ENCODE data around the gene ZNF429.
"Not testable (repeated sequence)": the region's sequence is repeated elsewhere in the genome, so short reads cannot be mapped to it uniquely, and the experiment has no call there.

The ZNF429 gene

DNA sequence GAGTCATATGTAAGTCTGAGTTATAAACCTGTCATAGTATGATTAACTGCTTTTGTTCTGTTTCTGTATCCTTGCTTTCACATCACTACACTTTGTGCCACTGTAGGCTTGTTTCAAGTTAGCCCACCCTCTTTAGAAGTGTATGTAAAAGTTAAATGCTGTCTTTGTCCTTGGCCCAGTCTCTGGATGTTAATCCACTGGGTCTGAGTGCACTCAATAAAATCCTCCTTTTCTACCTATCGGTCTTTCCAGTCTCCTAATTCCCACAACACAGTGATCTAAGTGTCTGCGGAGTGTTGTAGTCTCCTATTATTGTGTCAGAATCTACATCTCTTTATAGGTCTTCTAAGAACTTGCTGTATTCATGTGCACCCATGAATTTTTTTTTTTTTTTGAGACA, 14.1 kb downstream of the ZNF429 start:
- DNase-seq, result no peak

DNA sequence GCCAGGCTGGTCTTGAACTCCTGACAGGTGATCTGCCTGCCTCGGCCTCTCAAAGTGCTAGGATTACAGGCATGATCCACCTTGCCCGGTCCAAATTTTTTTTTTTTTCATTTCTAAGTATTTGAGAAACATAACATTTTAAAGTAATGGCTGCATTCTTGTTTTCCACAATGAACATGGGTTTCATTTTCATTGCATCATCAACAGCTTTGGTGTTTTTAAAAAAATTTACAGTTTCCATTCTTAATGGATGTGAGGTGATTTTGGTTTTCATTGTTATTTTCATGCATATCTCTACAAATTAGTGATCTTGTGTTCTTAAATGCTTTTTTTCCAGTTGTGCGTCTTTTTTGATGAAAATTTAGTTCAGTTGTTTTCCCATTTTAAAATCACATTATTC, 27.5 kb downstream of the ZNF429 start:
- DNase-seq, result no peak

DNA sequence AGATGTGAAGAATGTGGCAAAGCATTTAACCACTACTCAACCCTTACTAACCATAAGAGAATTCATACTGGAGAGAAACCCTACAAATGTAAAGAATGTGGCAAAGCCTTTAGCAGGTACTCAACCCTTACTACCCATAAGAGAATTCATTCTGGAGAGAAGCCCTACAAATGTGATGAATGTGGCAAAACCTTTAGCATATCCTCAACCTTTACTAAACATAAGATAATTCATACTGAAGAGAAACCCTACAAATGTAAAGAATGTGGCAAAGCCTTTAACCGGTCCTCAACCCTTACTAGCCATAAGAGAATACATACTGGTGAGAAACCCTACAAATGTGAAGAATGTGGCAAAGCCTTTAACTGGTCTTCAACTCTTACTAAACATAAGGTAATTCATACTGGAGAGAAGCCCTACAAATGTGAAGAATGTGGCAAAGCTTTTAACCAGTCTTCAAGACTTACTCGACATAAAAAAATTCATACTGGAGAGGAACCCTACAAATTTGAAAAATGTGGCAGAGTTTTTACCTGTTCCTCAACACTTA, 31.4 kb downstream of the ZNF429 start:
- DNase-seq, result not testable (repeated sequence)

DNA sequence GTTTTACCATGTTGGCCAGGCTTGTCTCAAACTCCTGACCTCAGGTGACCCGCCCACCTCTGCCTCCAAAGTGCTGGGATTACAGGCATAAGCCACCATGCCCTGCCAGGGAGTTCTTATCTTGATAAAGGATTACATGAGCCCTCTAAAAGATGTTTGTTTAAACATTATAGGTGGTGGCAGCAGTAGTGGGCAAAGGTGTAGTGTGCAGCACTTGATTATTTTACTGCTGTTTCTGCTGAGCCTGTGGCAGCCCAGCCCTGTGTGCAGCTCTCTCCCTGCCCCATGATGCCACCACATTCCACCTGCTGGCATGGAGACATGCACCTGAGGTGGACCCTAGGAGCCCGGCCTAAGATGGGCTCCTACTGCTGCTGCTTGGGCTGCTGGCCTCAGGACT, 54.0 kb downstream of the ZNF429 start:
- no peak for DNase-seq

DNA sequence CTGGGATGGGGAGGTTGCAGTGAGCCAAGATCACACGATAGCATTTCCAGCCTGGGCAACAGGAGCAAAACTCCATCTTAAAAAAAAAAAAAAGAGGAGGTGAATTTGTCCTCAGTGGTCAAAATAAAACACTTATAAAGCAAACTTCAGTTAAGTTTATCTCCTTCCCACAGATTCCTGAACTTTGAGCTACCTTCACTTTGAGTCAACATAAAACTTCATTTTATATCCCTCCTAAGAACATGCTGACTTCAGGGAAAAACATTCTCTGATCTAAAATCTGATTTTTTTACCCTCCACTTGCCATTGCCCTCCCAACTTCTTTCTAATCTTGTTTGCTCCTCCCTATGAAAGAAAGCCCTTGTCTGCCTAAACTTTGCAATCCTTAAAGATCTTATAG, 59.0 kb downstream of the ZNF429 start:
- no peak for DNase-seq

DNA sequence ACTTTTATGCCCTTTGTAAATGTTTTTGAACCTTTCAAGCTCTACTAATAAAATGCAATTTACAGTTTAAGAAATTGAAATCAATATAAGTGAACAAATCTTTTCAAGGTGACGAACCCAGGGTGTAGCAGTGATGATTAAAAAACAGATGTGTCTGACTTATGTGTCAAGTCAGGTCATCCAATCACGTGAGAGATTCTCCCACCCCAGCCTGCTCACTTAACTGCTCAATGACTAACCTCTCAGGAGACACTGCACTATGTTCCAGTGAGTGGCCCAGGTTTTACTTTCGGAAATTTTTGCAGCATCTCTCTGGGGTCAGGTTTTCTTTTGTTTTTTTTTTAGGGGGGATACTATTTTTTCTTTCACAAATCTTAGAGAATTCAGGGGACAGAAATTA, 60.7 kb downstream of the ZNF429 start:
- DNase-seq, result peak; percentile 9

DNA sequence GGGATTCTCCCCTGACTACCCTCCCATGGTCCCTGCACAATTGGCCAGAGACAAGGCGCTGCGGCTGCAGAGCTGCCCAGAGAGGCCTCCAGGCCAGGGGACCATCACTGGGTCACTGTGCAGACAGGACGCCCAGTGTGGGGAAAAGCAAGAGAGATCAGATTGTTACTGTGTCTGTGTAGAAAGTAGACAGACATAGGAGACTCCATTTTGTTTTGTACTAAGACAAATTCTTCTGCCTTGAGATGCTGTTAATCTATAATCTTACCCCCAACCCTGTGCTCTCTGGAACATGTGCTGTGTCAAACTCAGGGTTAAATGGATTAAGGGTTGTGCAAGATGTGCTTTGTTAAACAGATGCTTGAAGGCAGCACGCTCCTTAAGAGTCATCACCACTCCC, 62.4 kb downstream of the ZNF429 start:
- DNase-seq, result not testable (repeated sequence)

DNA sequence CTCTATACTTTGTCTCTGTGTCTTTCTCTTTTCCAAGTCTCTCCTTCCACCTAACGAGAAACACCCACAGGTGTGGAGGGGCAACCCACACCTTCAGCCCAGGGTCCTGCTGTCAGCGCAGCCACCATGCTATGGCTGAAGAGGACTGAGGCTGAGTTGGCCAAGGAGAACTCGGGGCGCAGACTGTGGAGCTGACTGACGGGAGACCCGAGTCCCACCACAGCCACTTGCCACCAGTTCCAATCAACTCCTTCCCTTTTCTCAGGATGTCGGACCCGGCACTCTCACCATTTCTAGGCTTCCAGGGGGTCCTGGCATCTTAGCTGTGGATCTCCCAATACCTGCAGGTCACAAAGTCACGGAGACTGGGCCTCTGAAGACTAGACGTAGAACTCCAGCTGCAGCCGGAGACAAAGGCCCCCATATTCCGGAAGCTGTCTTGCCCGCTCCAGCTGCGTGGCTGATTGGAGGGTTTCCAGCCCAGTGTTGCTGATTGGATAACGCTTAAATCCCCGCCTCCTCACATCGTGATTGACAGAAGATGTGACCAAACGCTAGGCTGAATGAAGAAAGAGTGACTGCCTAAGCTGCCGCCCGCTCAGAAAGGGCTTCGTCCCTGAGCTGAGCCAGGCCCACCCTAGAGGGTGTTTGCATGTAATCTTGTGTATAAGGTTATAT, 63.6 kb downstream of the ZNF429 start:
- peak; percentile 68 for DNase-seq

DNA sequence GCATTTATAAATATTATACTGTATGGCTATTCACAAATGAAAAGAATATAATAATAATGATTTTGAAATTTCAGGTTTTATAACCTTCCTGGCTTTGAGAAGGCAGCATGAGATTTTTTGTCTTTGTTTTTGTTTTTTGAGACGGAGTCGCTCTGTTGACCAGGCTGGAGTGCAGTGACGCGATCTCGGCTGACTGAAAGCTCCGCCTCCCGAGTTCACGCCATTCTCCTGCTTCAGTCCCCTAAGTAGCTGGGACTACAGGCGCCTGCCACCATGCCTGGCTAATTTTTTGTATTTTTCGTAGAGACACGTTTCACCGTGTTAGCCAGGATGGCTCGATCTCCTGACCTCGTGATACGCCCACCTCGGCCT, 64.1 kb downstream of the ZNF429 start:
- peak; percentile 33 for DNase-seq

DNA sequence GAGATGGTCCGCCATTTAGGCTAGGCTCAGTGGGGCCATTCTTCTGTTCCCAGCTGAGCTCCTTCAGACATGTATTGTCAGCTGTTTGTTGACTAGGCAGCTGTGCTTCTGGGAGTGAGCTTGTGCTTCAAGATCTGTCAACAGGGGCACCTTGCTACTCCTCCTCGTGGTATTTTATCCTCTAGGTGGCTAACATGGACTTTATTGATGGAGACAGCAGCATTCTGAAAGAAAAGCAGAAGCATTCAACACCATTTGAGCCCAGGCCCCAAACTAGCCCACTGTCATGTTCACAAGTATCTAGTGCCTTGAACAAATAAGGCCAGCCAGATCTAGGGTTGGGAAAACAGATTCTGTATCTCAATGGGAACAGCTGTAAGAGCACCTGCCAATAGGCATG, 65.9 kb downstream of the ZNF429 start:
- DNase-seq, result no peak

DNA sequence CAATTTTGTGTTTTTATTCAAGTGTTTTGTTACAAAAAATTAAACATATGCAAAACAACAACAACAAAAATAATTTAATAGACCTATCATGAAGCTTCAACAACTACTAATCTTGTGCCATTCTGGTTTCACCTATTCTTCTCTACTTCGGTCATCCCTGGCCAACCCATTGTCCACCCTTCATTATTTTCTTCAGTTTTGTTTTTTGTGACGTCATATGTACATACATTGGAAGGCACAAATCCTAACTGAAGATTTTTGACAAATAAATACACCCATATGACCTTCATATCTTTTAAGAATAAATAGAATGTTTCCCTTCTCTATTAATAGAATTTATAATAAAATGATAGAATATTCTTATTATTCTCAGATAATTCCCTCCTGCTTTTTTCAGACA, 69.2 kb downstream of the ZNF429 start:
- no peak for DNase-seq

DNA sequence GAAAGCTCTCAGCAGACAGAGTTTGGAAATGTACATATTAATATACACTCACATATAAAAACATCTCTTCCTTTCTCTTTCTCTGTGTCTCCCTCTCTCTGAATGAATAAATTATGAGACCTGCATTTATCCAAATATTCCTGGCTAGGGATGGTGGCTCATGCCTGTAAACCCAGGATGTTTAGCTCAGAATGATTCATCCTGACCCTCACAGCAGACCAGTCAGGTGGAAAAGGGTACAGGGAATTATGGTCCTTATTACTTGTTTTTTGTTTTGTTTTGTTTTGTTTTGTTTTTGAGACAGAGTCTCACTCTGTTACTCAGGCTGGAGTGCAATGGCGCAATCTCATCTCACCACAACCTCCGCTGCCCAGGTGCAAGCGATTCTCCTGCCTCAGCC, 71.1 kb downstream of the ZNF429 start:
- DNase-seq, result peak; percentile 1

DNA sequence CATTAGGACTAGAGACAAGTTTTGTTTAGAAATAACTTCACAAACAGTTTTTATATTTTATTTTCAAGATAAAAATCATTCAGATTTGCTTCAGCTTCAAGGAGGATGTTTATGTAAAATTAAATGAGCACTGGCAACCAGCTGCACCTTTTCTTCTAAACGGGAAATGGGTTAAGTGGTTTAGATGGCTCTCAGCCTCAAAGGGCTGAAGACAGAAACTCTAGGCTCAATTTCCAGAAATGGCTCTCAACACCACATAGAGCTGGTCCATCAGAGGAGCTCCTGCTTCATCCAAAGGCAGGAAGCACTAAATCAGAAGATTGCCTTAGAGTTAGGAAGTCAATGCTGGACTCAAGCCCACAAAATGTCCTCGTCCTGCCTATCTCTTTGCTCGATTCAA, 74.7 kb downstream of the ZNF429 start:
- DNase-seq, result no peak

DNA sequence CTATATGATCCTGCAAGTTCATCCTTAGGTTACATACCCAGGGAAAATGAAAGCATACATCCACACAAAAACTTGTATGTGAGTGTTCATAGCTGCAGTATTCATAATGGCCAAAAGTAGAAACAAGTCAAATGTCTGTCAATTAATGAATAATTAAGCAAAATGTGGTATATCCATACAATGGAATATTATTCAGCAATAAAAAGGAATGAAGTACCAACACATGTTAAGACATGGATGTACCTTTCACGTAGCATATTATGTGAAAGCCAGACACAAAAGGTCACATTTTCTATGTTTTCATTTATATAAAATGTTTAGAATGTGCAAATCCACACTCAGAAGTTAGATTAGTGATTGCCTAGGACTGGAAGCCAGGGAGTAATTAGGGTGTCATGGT, 75.4 kb downstream of the ZNF429 start:
- DNase-seq, result no peak

DNA sequence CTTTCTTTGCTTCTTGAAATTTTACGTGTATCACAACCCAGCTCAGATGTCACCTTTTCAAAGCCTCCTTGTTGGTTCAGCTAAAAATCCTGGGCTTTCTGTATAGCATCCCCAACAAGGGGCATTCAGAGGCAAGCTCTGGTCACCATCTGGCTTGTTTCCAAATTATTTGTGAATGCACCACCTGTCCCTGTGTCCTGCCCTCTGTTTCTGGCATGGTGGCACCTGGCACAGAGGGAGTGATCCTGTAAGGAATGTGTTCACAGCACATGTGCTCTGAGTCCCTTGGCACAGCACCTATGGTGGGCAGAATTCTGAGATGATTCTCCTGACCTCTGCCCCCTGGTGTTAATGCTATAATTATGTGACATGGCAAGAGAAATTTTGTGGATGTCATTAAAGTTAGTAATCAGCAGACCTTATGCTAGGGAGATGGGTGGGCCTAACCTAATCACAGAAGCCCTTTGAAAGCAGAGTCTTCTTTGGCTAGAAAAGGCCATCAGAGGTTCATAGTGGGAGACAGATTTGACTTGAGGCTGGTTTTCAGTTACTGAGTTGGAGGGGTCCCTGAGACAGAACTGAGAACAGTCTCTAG, 76.3 kb downstream of the ZNF429 start:
- no peak for DNase-seq

DNA sequence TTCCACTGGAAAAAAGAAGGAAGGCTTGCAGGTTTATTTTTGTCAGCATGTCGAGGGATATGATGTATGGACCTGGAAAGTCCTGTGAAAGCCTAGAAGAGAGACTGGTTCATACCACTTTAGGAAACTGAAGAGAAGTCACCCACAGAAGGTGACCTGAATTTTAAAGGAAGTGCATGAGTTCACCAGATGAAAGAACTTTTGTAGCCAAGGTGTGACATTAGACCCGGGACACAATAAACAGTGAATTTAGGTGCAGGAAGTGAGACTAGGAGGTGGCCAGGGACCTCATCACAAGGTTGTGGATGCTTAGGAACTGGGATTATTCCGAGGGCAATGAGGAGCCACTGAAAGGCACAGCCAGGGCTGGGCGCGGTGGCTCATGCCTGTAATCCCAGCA, 79.1 kb downstream of the ZNF429 start:
- no peak for DNase-seq

DNA sequence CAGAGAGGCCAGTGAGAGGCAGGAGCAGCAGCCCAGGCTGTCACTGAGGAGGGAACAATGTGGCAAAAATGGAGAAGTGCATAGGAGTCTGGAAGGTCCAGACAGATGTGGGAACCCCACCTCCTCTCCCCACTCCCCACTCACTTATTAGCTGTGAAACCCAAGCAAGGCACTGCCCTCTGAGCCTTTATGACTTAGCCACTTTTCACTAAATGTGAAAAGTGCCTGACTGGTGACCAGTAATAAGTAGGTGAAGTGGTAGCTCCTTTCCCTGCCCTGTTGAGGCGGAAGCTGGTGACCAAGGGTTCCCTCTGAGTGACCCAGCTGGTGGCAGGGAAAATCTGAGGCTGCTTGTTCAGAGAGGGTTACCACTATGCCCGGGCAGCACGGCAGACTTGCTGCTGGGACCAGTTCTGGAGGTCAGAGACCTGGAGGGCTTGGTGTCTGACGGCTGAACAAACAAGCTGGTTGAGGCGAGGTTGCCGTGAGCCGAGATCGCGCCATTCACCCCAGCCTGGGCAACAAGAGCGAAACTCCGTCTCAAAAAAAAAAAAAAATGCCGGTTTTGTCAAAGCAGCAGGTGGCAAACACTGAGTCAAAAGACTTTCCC, 80.0 kb downstream of the ZNF429 start:
- no peak for DNase-seq

DNA sequence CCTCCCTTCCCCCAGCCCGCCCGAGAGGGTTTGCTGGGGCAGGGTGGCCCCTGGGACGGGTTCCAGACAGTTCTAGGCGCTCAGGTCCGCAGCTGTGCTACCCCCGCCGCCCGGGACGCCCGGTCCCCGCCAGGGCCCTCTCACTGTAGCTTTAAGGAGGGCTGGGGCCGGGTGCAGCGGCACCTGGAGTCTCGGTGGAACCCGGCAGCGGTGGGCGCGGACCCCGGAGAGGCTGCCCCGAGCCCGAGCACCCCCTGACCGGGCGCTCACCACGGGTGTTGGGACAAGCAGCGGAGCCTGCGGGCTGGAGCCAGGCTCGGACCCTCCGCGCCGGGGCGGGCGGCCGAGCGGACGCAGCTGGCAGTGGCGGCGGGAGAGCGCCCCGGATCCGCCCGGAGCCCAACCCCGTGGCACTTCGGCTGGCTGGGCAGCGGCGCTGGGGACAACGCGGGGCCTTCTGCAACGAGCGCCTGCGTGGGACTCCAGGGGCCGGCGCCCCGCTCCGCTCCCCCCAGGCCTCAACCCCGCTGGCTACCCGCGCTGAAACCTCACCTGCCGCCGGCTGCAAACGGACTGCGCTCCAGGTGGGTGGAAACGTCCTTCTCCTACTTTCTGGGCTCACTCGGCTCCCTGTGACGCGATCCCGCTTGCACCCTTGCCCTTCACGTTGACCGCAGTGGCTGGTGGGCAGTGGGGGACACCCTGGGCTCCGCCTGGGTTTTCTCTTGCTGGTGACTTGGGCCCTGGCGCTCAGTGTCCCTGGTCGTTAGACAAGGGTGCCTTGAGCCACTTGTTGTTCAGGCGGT, 81.1 kb downstream of the ZNF429 start:
- no peak for DNase-seq

DNA sequence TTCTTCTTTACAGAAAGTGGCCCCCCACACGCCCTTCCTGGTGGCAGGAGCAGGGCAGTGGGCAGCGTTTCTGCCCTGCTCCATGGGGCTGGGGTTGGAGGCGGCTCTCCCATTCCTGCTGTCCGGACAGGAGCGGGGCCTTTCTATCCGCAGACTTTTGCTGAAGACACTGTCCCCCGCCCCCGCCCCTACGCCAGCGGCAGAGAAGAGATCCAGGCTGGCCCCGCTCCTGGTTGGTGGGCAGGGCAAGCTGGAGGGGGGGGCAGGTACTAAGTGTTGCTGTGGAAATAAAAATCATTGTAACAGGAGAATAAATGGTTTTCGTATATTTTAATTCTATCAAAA, 81.7 kb downstream of the ZNF429 start:
- no peak for DNase-seq

DNA sequence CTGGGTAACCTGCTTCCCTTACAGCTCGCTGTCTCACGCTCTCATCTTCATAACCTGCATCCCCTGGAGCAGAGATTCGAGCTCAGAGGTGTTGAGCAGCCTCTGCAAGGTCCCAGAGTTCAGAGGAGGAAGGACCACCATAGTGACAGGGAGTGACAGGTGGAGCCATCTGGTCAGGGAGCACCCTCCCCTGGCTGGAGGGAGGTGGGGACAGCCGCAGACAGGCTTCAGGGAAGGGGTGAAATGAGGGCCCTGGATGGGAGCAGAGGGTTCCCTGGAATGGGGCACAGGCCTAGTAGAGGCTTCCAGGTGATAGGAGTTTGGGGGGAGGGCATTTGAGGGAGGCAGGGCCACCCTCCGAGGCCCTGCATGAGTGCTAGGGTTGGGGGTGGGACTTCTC, 82.1 kb downstream of the ZNF429 start:
- DNase-seq, result no peak

DNA sequence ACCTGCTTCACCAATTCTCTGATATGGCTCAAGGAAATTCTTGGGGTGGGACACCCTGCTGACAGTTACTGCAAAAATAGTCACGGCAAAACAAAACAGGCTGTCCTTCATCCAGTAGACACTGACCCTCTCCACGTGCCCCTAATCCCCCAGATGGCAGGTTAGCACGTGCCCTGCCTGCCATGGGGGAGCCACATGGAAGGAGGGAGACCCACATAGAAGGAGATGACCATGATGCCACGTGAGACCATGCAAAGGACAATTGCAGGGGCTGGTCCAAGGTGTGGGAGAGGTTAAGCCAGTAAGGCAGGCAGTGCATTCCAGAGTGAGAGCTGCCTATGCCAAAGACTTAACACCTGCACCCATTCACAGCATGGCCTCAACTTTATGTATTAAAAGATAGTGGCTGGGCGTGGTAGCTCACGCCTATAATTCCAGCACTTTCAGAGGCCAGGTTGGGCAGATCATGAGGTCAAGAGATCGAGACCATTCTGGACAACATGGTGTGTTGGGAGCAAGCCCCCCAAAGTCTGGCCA, 82.7 kb downstream of the ZNF429 start:
- no peak for DNase-seq

DNA sequence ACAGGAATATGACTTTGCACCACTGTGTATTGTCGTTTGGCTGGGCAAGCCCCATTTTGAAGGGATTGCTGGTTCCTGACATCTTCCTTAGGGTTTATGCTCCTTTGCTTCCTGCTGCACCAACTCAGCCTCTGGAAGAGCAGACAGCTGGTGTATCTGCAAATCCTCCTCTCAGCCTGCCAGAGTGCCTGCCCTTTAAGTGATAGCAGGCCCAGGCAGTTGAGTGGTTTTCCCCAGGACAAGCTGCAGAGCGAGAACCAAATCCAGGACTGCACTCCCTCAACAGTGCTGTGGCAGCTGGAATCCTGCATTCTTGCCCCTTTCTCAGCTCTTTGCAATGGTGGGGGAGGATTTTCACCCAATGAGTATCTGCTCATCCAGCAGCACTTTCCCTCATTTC, 85.5 kb downstream of the ZNF429 start:
- DNase-seq, result no peak

DNA sequence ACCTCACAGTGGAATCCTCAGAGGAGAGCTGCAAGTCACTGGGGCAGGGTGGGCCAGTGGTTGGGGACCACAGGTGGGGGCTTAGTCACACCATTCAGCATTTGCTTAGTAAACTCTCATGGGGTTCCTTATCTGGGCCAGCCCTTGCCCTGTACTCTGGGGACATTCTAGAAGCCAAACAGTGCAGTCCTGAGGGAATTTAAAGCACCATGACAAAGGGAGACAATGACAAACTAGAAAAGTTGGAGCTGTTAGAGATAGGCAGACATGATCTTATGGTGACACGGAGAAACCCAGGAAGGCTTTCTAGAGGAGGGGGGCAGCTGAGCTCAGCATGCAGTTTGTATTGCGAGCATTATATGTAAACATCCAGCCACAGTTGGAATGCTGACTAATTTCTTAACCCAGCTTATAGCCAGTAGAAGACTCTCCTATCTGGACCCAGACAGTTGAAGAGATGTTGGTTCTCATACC, 87.6 kb downstream of the ZNF429 start:
- no peak for DNase-seq

Data from kidney glomerular epithelial cell (primary cell).